SHP77 treated with DMSO at 0.1 percent for 48 hours (cell line): Measurements from ENCODE around the gene CALHM3.
"Not testable (repeated sequence)": the region's sequence is repeated elsewhere in the genome, so short reads cannot be mapped to it uniquely, and the experiment has no call there.

ENCODE experiments used
- DNase-seq: peaks from one replicate; lab custom pipeline; 2025; lab: John Stamatoyannopoulos, UW

CALHM3 gene

DNA sequence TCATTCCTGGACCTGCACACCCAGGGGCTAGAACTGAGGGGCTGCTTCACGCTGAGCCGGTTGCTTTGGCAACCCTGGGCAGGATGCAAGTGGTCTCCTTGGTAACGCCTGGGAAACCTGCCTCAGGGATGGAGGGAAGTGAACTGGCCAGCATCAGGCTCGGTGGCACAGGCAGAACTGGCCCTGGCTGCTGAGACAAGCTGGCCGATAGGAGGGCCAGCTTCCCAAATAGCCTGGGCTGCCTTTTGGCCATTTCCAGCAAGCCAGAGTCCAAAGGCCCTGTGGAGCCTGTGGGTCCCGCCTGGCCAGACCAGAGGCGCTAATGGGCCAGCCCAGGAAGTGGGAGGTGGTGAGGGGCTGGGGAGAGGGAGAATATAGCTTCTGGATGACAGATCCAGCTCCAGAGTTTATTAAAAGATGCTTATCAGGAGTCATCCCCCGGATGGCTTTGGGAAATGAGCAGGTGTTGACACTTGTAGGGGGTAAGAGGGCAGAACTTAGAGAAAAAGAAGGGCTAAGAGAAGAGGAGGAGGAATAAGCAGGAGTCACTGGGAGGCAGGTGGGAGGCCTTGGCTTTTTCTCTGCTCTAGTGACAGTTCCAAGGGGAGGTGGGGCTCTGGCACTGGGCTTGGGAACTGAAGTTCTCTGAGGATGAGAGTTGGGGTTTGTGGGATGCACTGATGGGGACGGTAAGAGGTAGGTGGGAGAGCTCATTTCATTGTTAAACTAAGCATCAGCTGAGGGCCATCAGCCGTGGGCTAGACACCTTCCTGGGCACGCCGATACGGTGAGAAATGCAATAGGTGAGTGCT lies 24.0 kb upstream of the CALHM3 start:
- no peak for DNase-seq

DNA sequence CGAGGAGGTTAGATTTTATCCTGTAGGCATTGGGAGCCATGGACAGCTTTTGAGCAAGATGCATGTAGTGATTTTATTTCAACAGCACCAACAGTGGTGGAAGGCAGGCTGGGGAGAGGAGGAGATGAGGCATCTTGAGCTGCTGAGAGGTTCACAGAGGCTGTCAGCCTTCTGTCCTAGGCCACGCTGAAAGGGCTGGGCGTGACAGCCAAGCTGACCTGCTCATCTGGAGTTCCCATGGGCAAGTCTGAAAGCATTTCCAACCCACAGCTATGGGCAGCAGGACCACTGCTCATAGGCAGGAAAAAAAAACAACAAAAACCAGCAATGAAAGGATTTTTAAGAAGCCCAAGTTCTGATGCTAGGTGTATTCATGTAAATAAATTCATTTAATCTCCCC lies 22.1 kb upstream of the CALHM3 start:
- no peak for DNase-seq

DNA sequence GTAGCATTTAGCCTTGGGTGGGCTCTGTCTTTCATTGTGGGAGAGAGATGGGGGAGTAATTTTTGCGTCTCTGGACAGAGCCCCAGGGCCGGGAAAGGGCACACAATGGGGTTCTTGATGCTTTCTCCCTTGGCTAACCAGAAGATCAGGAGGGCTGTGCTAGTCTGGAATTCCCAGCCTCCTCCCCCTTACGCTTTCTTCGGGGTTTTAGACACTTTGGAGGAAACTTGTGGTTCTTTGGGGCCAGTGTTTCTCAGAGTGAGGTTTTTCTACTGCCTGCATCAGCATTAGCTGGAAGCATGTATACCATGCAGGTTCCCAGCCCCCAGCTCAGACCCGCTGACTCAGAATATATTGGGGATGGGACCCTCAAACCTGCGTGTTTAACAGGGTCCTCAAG lies 21.4 kb upstream of the CALHM3 start:
- DNase-seq: no peak

- no peak for DNase-seq
Observed at GRCh38 chr10:103499881-103500280, 20.8 kb upstream of the CALHM3 start.

DNA sequence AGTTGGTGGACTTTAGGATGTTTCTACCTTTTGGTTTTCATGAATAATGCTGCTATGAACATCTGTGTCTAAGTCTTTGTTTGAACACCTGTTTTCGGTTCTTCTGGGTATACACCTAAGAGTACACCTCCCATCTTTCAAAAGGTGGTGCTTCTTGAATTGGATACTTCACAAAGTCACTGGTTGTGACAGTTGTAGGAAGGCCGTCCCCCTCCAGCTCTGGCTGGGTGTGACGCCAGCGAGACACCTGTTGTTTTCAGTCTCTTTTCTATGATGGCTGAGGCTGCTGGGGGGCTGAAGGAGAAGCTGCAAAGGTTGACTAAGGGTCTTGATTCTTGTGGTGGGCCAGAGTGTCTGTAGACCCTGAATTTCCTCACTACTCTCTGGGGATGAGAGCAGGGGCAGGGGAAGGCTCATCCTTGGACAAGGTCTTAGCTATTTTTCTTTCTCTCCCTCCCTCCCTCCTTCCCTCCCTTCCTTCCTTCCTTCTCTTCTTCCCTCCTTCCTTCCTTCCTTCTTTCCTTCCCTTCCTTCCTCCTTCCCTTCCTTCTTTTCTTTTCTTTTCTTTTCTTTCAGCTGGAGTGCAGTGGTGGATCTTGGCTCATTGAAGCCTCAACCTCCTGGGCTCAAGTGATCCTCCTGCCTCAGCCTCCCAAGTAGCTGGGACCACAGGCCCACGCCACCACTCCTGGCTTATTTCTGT lies 20.0 kb upstream of the CALHM3 start:
- no peak for DNase-seq

DNA sequence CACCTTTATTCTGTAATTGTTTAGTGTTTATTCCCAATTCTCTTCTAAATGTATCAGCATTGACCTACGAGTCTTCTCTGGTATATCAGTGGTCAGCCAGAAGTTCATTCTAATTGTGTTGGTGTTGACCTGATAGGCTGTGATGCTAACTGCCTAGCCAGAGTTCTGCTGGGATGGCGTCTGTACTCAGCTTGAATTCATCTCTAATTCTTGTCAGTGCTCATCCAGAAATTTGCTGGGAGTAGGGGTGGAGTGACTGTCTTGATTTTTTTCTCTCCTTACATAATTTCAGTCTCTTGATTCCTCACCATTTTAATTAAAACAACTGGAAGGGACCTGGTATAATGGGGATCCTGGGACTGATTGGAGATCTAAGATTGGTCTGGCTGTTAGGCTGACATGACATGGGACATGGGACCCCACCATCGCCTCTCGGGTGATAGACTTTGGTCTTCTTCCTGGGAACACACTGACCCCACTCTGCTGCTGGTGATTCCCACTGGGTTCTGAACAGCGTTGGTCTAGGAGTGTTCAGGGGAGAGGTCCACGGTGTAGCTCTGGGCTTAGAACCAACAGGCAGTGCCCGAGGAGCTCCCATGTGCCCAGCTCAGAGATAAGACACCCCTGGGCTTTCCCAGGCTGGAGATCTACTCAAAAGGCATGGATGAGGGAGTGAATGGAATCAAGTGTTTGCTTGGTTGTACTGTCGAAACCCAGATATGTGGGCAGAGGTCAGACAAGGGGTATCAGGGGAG lies 18.3 kb upstream of the CALHM3 start:
- DNase-seq: no peak

GRCh38 chr10:103495321-103495720 lies 16.3 kb upstream of the CALHM3 start:
- DNase-seq: no peak

- no peak for DNase-seq
Observed at GRCh38 chr10:103493916-103494877, 15.2 kb upstream of the CALHM3 start.

GRCh38 chr10:103493362-103493915 lies 14.4 kb upstream of the CALHM3 start, which contains the start of gene NEURL1:
Gene NEURL1, plus strand, starts transcription at chr10:103493705. Its CDS starts 683 bp downstream, at chr10:103494388.
- no peak for DNase-seq

DNA sequence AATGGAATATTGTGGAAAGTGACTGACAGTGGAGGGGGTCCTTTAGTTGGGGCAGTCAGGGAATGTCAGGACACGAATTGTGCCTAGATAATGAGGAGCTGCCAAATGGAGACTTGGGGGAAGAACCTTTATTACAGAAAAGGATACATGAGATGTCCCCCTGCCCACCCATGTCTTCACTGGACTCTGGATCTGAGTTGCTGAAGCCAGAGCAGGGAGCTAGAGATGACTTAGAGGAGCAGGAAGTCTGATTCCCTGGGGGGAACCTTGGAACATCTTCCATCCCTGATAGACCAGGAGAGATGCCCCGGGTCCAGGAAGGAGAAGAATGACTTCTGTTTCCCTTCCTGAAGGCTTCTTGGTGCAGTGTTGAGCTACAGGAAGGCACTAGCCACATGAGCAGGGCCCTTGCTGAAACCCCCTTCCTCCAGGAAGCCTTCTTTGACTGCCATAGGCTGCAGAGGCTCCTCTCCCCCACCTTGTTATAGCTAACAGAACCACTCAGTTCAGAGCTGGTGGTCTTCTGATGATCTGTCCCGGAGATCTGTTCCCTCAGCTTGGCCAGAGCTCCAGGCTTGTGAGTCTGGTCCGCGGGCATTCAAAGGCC lies 13.7 kb upstream of the CALHM3 start:
- no peak for DNase-seq

DNA sequence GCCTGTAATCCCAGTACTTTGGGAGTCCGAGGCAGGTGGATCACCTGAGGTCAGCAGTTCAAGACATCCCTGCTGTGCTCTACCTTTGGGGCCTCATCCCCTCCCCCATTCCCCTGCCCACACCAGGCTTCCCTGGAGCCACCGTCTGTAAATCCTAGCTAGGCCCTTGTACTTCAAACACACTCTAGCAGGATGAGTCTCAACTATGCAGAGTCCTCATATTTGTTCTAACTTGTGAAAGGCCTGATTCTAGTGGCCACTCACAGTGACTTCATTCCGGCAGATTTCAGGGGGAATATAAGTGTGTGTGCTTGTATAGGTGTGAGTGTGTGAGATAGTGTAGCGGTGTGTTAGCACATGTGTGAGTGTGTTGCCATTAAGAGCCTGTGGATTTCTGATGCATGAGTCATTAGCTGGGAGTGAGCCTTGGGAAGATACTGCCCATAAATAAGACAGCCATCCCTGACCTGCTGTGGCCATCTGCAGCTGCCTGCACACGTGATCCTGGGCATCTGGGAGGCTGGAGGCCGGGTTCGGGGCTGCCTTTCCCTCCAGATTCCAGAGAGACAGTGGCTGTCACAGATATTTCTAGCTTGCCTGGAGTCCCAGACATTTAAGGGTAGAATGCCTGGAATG lies 12.8 kb upstream of the CALHM3 start:
- peak; percentile 59 for DNase-seq

GRCh38 chr10:103490986-103491314 lies 11.9 kb upstream of the CALHM3 start:
- no peak for DNase-seq

- no peak for DNase-seq
Observed at GRCh38 chr10:103487410-103487708, 8.3 kb upstream of the CALHM3 start.

DNA sequence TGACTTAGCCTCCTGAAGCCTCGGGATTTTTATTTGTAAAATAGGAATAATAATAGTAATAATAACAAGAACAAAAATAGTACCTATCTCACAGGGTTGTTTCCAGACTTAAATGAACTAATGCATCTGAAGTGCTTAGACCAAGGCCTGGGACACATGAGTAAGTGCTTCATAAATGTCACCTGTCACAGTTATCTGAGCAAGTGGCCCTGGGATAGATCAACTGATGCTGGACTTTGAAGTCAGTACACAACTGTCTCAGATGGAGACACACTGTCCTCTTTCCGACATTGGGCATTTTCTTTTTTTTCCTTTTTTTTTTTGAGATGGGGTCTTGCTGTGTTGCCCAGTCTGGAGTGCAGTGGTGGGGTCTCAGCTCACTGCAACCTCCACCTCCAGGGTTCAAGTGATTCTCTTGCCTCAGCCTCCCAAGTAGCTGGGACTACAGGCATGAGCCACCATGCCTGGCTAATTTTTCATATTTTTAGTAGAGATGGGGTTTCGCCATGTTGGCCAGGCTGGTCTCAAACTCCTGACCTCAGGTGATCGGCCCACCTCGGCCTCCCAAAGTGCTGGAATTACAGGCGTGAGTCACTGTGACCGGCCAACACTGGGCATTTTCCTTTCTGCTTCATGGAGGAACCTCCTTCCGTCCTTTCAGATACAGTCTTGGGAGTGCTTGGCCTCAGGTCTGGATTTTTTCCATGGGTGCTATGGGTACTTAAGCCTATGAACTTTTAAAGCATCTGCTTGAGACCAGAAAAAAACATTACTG lies 7.8 kb upstream of the CALHM3 start:
- not testable (repeated sequence) for DNase-seq

- peak; percentile 70 for DNase-seq
Observed at GRCh38 chr10:103481974-103482531, 3.0 kb upstream of the CALHM3 start.

DNA sequence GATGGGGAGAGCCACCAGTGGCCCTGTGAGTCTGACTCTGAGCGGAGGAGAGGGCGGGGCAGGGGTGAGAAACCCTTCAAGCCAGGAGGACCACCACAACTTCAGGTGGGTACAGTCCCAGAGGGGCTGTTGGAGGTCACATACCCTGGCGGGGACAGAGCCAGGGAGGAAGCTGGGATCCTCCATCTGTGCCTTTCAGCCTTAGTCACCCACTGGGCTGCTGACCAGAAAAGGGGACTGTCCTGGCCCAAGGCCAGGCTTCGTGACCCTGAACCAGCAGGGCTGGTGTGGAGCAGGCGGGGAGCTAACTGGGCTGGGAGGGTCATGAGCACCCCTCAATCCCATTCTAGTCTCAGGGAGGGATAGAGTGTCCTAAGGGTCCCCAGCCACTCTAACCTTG lies 1.5 kb upstream of the CALHM3 start:
- DNase-seq: no peak

DNA sequence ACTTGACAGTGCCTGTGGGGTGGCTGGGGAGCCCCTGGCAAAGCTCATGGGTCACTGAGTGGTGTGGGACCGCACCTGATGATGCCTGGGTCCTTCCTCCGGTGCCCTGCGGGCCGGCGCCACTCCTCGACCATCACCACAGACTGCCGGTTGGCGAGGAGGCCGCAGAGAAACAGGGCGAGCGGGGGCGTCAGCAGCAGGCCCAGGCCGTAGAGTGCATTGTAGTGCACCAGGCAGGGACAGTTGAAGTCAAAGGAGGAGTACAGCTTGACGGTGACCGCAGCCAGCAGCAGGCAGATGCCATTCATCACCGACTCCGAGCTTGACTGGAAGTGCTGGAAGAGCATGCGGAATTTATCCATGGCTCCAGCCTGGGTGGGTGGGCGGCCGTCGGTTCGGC lies 369 bp downstream of the CALHM3 start:
- DNase-seq: no peak

DNA sequence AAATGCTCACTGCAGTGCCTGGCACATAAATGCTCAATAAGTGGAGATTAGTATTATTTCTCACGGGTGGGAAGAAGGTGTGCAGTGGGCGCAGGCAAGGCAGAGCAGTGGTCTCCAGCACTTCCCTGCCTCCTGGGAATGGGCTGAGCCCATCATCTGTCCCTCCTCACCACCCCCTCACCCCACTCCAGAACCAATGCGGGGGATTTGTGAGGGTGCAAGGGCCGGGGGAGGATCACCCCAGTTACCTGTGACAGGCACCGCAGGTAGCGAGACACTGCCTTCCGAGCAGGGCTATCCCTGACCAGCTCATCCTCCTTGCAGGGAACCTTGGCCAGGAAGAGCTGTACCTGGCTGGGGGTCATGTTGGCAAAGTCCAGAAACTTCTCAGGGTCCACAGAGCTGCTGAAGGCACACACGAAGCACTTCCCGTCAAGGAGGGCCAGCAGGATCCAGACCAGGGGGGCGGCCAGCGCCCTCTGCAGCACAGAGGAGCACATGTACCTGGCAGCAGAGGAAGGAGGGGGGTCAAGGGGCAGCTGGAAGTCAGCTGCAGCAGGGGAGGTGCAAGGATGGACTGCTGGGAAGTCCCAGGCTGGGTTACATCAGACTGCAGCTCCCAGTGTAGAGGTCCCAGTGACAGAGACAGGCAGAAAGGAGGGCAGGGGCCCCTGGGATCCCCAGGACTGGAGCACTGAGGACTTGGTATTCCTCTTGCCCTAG lies 2.8 kb downstream of the CALHM3 start:
- DNase-seq: no peak

- DNase-seq: no peak
Observed at GRCh38 chr10:103475437-103475836, 3.6 kb downstream of the CALHM3 start.
